GM18870 (cell line): ENCODE measurements around the gene IGSF3.

ENCODE experiments used
- ATAC-seq: cut with Tn5 transposase; IDR thresholded peaks from one replicate; pipeline ENCODE4 v1.9.1; 2021; ENCODE audit warnings: moderate library complexity; ENCODE audit not compliant: unreplicated experiment

Gene IGSF3

GRCh38 chr1:116532671-116533428 is 134.7 kb downstream of the IGSF3 start:
- ATAC-seq: no peak

DNA sequence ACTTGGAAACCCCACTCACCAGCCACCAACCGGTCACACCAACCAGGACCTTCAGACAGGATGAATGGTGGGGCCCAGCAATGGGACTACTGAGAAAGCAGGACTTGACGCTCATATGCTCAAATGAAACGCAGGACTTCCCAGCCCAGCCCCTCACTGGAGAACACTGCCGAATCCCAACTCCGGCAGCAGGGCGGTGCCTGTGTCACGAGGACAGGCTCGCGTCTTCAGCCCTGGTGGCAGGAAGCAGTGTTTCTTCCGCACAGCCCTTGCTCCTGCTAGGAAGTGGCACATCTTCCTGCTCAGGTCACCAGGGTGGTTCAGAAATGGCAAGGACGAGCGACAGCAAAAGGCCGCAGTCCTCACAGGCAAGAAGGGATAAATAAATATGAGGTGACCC is 135.6 kb downstream of the IGSF3 start:
- no peak for ATAC-seq

- no peak for ATAC-seq
Measured at GRCh38 chr1:116529681-116530080, 137.9 kb downstream of the IGSF3 start.

DNA sequence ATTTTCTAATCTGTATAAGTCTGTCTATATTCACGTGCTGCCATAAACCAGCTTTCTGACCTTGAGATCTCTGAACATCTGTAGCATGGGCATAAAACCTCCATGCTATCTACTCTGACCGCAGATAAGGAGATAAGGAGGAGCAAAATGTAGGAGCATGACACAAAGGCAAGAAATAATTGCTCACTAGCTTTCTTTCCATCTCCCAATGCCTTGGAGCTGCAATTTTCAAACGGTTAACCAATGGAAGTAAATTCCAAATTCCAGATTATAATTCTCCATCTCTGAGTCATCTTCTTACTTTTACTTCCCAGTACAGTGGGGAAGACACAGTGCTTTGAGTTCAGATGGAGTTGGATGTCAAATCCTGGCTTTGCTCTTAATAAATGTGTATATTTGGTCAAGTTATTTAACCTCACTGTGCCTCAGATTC is 138.3 kb downstream of the IGSF3 start:
- no peak for ATAC-seq

- ATAC-seq: no peak
Measured at GRCh38 chr1:116528329-116529083, 139.0 kb downstream of the IGSF3 start.

- no peak for ATAC-seq
Measured at GRCh38 chr1:116525440-116525839, 142.1 kb downstream of the IGSF3 start.
